Kidney (tissue), 14 donors: ENCODE measurements around the gene TMEM54. TPM values are rescaled to one million over a fixed set of nuclear protein-coding genes. Genes with fewer than 3 reads are reported as not detected.

ENCODE experiments used
- DNase-seq, 5 donors: peaks; one replicate each; pipeline ENCODE4 v3.0.0-alpha.2; 2013 to 2020
- FAIRE-seq: peaks from 2 replicates; lab custom pipeline; 2012; peaks lifted over from hg19 to GRCh38; lab: Jason Lieb, UNC
- H3K27ac ChIP-seq, 2 donors: one replicate each; pipeline ENCODE4 v1.7.0; 2013; ENCODE audit warnings: low read depth in 2 of 2, low read length in 2 of 2, inconsistent platforms in 1 of 2
- H3K27me3 ChIP-seq: one replicate; pipeline ENCODE4 v1.7.1; 2013; ENCODE audit warnings: low read length, inconsistent platforms; ENCODE audit not compliant: control insufficient read depth, insufficient read depth
- H3K36me3 ChIP-seq, 3 donors: one replicate each; pipeline versions ENCODE4 v1.7.0 to v1.7.1; 2013; ENCODE audit warnings: low read length in 3 of 3, control low read depth in 1 of 3, inconsistent platforms in 1 of 3; ENCODE audit not compliant: insufficient read depth in 3 of 3, control insufficient read depth in 2 of 3
- H3K4me1 ChIP-seq, 3 donors: one replicate each; pipeline versions ENCODE4 v1.7.0 to v1.7.1; 2013; ENCODE audit warnings: low read length in 3 of 3, inconsistent platforms in 1 of 3, low read depth in 1 of 3; ENCODE audit not compliant: control insufficient read depth in 2 of 3, insufficient read depth in 2 of 3
- H3K4me3 ChIP-seq, 3 donors: one replicate each; pipeline versions ENCODE4 v1.7.0 to v1.8.1; 2013; ENCODE audit warnings: low read length in 3 of 3, control low read depth in 1 of 3, inconsistent platforms in 1 of 3
- H3K9ac ChIP-seq, 3 donors: one replicate each; pipeline versions ENCODE4 v1.7.0 to v1.7.1; 2013; ENCODE audit warnings: low read length in 3 of 3, control low read depth in 1 of 3, inconsistent platforms in 1 of 3
- H3K9me3 ChIP-seq, 3 donors: one replicate each; pipeline versions ENCODE4 v1.7.0 to v1.7.1; 2013; ENCODE audit warnings: low read length in 3 of 3, control low read depth in 1 of 3, inconsistent platforms in 1 of 3; ENCODE audit not compliant: control insufficient read depth in 2 of 3, insufficient read depth in 1 of 3
- intact Hi-C: fragments of 100-400 bp; cut with DNase I; formaldehyde crosslinking; loops from one replicate; pipeline ENCODE4 v1.11.1; 2022
- polyA plus RNA-seq: library from polyadenylated mRNA; stranded (reverse); fragments of 350-450 nt; fragmentation: Illumina TruSeq; extraction: RNeasy Lipid Tissue Mini Kit (QIAGEN cat#74804); gene quantifications from one replicate; pipeline ENCODE4 v1.2.3, GENCODE V29; 2014; ENCODE audit warnings: low read depth, low replicate concordance; ENCODE audit not compliant: insufficient read depth
- total RNA-seq: library from RNA; stranded (reverse); fragmentation: NEBNext Ultra II Directional; extraction: Animal tissue kit (Norgen Biotek cat#: 25700); gene quantifications from one replicate; pipeline ENCODE4 v1.2.1, GENCODE V29; 2021
- TF ChIP-seq, protein P1 (sequence below): IDR thresholded peaks from 3 replicates; pipeline ENCODE4 v1.5.1; 2012; ENCODE audit warnings: mild to moderate bottlenecking, moderate library complexity, borderline replicate concordance; ENCODE audit not compliant: insufficient read depth; ENCODE audit errors: extremely low read depth
- donor health status: control.
- donor health status: control.
- donor health status: control.
- donor health status: control.
- donor health status: control.
- donor health status: DM: yes; HTN: yes; CAD: no.
- donor health status: Normal renal cell carcinoma (clear cell type).

Gene TMEM54
- total and polyA plus RNA-seq, 2 donors from 2014 or later, result 45.9 to 55.2 TPM

- FAIRE-seq (no peak), DNase-seq (no peak)
These were observed 3.0 kb upstream of the TMEM54 start for GRCh38 chr1:32903991-32904785.

GRCh38 chr1:32902535-32902920, 1.3 kb upstream of the TMEM54 start:
- TF ChIP-seq, protein P1, sequence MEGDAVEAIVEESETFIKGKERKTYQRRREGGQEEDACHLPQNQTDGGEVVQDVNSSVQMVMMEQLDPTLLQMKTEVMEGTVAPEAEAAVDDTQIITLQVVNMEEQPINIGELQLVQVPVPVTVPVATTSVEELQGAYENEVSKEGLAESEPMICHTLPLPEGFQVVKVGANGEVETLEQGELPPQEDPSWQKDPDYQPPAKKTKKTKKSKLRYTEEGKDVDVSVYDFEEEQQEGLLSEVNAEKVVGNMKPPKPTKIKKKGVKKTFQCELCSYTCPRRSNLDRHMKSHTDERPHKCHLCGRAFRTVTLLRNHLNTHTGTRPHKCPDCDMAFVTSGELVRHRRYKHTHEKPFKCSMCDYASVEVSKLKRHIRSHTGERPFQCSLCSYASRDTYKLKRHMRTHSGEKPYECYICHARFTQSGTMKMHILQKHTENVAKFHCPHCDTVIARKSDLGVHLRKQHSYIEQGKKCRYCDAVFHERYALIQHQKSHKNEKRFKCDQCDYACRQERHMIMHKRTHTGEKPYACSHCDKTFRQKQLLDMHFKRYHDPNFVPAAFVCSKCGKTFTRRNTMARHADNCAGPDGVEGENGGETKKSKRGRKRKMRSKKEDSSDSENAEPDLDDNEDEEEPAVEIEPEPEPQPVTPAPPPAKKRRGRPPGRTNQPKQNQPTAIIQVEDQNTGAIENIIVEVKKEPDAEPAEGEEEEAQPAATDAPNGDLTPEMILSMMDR, result no peak
- no peak overlapping the region for H3K9ac ChIP-seq
- peaks cover 0 to 8% (median 0%) of the 10 kb centered on the region in 3 donors for H3K4me1 ChIP-seq
- FAIRE-seq, result no peak
- no peak overlapping the region for H3K4me3 ChIP-seq
- peak in 1 of 5 donors; percentile 42 for DNase-seq
- H3K27ac ChIP-seq, result no peak overlapping the region
- no peaks in the 10 kb centered on the region for H3K9me3 ChIP-seq
- intact Hi-C loops, result no loop called here
- no peaks in the 10 kb centered on the region for H3K27me3 ChIP-seq
- no peaks in the 10 kb centered on the region for H3K36me3 ChIP-seq

More at GRCh38 chr1:32903991-32904785, 3.0 kb upstream of the TMEM54 start:
- H3K27me3 ChIP-seq, result no peaks in the 10 kb centered on the region
- H3K4me3 ChIP-seq, result no peak overlapping the region
- no peaks in the 10 kb centered on the region for H3K9me3 ChIP-seq
- no peak overlapping the region for H3K27ac ChIP-seq
- H3K9ac ChIP-seq, result no peak overlapping the region
- peaks cover 0 to 8% (median 0%) of the 10 kb centered on the region in 3 donors for H3K4me1 ChIP-seq
- intact Hi-C loops, result no loop called here
- H3K36me3 ChIP-seq, result no peaks in the 10 kb centered on the region
- TF ChIP-seq, protein P1, result no peak

DNA sequence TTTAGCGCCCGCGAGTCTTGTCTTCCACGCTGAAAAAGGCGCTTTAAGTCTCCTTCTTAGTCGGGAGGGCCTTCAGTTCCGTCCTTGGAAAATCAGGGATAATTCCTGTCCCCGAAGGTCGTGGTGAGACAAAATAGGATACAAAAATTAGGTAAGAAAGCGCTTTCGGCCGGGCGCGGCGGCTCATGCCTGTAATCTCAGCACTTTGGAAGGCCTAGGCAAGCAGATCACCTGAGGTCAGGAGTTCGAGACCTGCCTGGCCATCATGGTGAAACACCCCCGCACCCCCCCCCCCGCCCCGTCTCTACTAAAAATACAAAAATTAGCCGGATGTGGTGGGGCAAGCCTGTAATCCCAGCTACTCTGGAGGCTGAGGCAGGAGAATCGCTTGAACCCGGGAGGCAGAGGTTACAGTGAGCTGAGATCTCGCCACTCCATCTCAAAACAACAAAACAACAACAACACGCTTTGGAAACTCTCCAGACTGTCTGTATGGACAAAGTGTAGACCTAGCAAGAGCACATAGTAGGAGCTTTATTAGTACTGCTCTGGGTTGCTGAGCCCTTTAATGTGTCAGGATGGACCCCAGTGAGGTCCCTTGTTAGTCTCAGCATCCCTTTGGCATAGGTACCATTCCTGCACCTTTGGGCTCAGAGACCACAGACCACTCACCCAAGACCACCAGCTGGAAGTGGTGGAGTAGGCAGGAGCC, 790 bp upstream of the TMEM54 start:
- H3K27me3 ChIP-seq, result no peaks in the 10 kb centered on the region
- peak overlapping the region in 2 of 3 donors; percentile 30 to 66 for H3K9ac ChIP-seq
- DNase-seq, result no peak
- H3K4me1 ChIP-seq, result peaks cover 0 to 8% (median 0%) of the 10 kb centered on the region in 3 donors
- H3K36me3 ChIP-seq, result no peaks in the 10 kb centered on the region
- no peaks in the 10 kb centered on the region for H3K9me3 ChIP-seq
- H3K27ac ChIP-seq, result no peak overlapping the region
- intact Hi-C loops, result no loop called here
- TF ChIP-seq, protein P1, result no peak
- peak overlapping the region in 2 of 3 donors; percentile 36 to 60 for H3K4me3 ChIP-seq
- FAIRE-seq, result no peak
